ENCODE measurements around the gene VKORC1L1. TPM values are rescaled to one million over a fixed set of nuclear protein-coding genes. Genes with fewer than 3 reads are reported as not detected.
"Not testable (repeated sequence)": the region's sequence is repeated elsewhere in the genome, so short reads cannot be mapped to it uniquely, and the experiment has no call there.

The VKORC1L1 gene
- total RNA-seq, 1 experiment from 2014 or later, result 28.5 TPM

DNA sequence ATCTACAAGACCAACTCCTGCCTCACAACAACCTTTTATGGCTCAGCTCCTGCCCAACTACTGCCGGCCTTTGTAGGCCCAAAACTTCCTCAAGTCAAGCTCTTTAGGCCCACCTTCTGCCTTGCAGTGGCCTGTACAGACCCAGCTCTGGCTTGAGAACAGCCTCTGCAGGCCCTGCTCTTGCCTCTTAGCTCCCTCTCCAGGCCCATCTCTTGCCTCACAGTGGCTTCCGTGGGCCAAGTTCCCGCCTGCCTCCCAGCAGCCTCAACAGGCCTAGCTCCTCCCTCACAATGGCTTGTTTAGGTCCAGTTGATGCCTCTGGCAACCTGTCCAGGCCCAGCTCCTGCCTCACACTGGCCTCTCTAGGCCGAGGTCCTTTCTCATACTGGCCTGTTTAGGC is 32.4 kb upstream of the VKORC1L1 start:
- ATAC-seq (no peak), DNase-seq (ENCODE audit: low spot score) (no peak)
- no peaks in the 10 kb centered on the region; the same call in 1 of the 2 replicates for H3K36me3 Mint-ChIP-seq
- TF ChIP-seq RELA (CRISPR knock-in tag; IDR thresholded peaks at IDR 0.05; ENCODE audit: borderline replicate concordance) (no peak), RORB (CRISPR knock-in tag; IDR thresholded peaks at IDR 0.05) (no peak), ZNF263 (CRISPR knock-in tag; IDR thresholded peaks at IDR 0.05; ENCODE audit: low read depth) (no peak), CBFB (CRISPR knock-in tag; IDR thresholded peaks at IDR 0.05; ENCODE audit: low read depth) (no peak), ATF1 (CRISPR knock-in tag; IDR thresholded peaks at IDR 0.05) (no peak), NFE2L1 (CRISPR knock-in tag; IDR thresholded peaks at IDR 0.05) (no peak), NR3C1 (CRISPR knock-in tag; conservative IDR thresholded peaks at IDR 0.05; ENCODE audit: low read depth) (no peak), ELF4 (CRISPR knock-in tag; IDR thresholded peaks at IDR 0.05; ENCODE audit: low read depth) (no peak), SP1 (CRISPR knock-in tag; conservative IDR thresholded peaks at IDR 0.05) (no peak), PRRX2 (CRISPR knock-in tag; IDR thresholded peaks at IDR 0.05) (no peak), FOXJ3 (CRISPR knock-in tag; IDR thresholded peaks at IDR 0.05; ENCODE audit: borderline replicate concordance) (no peak)
- TF ChIP-seq, protein P1, sequence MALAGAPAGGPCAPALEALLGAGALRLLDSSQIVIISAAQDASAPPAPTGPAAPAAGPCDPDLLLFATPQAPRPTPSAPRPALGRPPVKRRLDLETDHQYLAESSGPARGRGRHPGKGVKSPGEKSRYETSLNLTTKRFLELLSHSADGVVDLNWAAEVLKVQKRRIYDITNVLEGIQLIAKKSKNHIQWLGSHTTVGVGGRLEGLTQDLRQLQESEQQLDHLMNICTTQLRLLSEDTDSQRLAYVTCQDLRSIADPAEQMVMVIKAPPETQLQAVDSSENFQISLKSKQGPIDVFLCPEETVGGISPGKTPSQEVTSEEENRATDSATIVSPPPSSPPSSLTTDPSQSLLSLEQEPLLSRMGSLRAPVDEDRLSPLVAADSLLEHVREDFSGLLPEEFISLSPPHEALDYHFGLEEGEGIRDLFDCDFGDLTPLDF (CRISPR knock-in tag; IDR thresholded peaks at IDR 0.05), result no peak
- TF ChIP-seq, protein P2, sequence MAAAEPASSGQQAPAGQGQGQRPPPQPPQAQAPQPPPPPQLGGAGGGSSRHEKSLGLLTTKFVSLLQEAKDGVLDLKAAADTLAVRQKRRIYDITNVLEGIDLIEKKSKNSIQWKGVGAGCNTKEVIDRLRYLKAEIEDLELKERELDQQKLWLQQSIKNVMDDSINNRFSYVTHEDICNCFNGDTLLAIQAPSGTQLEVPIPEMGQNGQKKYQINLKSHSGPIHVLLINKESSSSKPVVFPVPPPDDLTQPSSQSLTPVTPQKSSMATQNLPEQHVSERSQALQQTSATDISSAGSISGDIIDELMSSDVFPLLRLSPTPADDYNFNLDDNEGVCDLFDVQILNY (CRISPR knock-in tag; IDR thresholded peaks at IDR 0.05), result no peak
- TF ChIP-seq, protein P3, sequence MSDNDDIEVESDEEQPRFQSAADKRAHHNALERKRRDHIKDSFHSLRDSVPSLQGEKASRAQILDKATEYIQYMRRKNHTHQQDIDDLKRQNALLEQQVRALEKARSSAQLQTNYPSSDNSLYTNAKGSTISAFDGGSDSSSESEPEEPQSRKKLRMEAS (CRISPR knock-in tag; IDR thresholded peaks at IDR 0.05), result no peak
- 0 out of 2 replicates have a peak overlapping the region, but pooled peaks have one; percentile 54 for H3K27ac Mint-ChIP-seq
- ChIA-PET CTCF (interaction anchor here (0.8 kb wide), 1 partner anchor 24 kb away, joined by 3 read pairs; no protein-coding TSS in a partner anchor), POLR2A (no interaction called here)
- H3K27me3 Mint-ChIP-seq (ENCODE audit: low read depth), result no peaks in the 10 kb centered on the region
- 0 out of 2 replicates have a peak, but pooled peaks cover 4% of the 10 kb centered on the region for H3K4me1 Mint-ChIP-seq
- H3K4me3 Mint-ChIP-seq, result no peak overlapping the region
- H3K9me3 Mint-ChIP-seq, result no peaks in the 10 kb centered on the region

DNA sequence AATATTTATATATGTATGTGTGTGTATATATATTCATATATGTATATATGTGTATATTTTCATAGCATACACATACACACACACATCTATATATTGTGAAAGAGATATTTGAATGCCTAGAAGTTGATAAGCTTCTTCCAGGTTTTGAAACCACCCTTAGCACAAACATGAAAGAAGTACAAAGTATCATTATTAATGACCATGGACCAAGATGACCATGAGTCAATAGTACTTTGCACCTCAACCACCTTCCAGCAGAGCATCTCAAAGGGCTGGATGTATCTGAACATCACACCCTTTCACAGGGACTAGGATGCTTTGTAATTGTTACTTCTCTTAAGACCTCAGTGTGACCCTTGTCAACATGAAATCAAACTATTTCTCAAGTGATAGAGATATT is 29.3 kb upstream of the VKORC1L1 start:
- CTCF ChIA-PET; H3K9me3 Mint-ChIP-seq; H3K27me3 Mint-ChIP-seq (ENCODE audit: low read depth); DNase-seq (ENCODE audit: low spot score); H3K4me1 Mint-ChIP-seq; ATAC-seq; H3K36me3 Mint-ChIP-seq; POLR2A ChIA-PET; H3K4me3 Mint-ChIP-seq; H3K27ac Mint-ChIP-seq: not testable (repeated sequence)

DNA sequence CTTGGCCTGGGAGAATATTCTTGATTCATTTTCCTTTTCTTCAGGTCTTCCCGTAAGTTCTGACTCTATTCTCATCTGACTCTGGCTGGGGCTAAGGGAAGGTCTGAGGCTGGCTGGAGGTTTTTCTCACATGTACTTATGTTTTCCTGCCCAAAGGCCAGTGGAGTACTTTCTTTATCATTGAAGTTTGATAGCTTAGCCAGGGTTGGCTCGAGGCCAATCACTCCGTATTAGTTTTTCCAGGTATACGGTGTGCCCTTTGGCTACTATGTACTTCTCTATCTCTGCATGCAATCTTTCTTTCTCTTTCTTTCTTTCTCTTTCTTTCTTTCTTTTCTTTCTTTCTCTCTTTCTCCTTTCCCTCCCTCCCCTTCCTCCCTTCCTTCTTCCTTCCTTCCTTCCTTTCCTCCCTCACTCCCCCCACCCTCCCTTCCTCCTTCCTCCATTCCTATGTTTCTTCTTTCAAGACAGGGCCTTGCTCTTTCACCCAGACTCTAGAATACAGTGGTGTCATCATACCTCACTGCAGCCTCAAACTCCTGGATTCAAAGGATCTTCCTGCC is 26.8 kb upstream of the VKORC1L1 start:
- POLR2A ChIA-PET, result no interaction called here
- no peak overlapping the region for H3K4me3 Mint-ChIP-seq
- CTCF ChIA-PET, result no interaction called here
- no peaks in the 10 kb centered on the region for H3K4me1 Mint-ChIP-seq
- no peaks in the 10 kb centered on the region for H3K27me3 Mint-ChIP-seq (ENCODE audit: low read depth)
- H3K27ac Mint-ChIP-seq, result no peak overlapping the region
- no peak for ATAC-seq
- no peaks in the 10 kb centered on the region for H3K36me3 Mint-ChIP-seq
- DNase-seq (ENCODE audit: low spot score), result no peak
- TF ChIP-seq, protein P4, sequence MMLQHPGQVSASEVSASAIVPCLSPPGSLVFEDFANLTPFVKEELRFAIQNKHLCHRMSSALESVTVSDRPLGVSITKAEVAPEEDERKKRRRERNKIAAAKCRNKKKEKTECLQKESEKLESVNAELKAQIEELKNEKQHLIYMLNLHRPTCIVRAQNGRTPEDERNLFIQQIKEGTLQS (CRISPR knock-in tag; conservative IDR thresholded peaks at IDR 0.05), result no peak
- TF ChIP-seq, protein P5, sequence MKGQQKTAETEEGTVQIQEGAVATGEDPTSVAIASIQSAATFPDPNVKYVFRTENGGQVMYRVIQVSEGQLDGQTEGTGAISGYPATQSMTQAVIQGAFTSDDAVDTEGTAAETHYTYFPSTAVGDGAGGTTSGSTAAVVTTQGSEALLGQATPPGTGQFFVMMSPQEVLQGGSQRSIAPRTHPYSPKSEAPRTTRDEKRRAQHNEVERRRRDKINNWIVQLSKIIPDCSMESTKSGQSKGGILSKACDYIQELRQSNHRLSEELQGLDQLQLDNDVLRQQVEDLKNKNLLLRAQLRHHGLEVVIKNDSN (CRISPR knock-in tag; IDR thresholded peaks at IDR 0.05), result no peak
- TF ChIP-seq, protein P1 (CRISPR knock-in tag; IDR thresholded peaks at IDR 0.05), result no peak
- TF ChIP-seq ZBTB21 (CRISPR knock-in tag; IDR thresholded peaks at IDR 0.05; ENCODE audit: borderline replicate concordance), result no peak
- H3K9me3 Mint-ChIP-seq, result peaks cover 9% of the 10 kb centered on the region

DNA sequence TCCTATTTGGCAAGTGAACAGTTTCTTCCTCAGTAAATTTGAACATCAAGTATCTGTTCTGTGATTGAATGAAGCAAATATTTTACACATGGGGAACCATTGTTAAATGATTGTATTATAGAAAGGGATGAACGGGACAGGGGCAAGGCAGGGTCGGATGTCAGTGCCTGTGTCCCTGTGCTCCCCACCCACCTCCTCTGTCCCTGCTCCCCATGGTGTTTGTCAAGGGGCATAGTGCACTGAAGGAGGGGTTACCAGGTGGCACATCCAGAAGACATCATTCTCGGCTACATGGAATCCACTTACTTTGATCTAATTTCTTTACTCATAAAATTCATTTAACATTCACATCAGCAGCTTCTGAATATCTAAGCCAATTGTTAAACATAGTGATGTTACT is 19.4 kb upstream of the VKORC1L1 start:
- H3K9me3 Mint-ChIP-seq; POLR2A ChIA-PET; CTCF ChIA-PET; H3K27me3 Mint-ChIP-seq (ENCODE audit: low read depth); ATAC-seq; H3K27ac Mint-ChIP-seq; H3K36me3 Mint-ChIP-seq; DNase-seq (ENCODE audit: low spot score); H3K4me1 Mint-ChIP-seq; H3K4me3 Mint-ChIP-seq: not testable (repeated sequence)

DNA sequence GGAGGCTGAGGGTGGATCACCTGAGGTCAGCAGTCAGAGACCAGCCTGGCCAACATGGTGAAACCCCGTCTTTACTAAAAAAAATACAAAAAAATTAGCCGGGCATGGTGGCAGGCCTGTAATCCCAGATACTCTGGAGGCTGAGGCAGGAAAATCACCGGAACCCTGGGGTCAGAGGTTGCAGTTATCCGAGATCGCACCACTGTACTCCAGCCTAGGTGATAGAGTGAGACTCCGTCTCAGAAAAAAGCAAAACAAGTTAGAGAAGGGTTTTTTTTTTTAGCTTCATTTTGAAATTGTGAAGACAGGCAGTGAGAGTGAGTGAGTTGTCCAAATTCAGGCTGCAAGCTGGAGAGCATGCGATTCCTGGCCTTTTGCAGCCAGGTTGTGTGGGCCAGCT is 19.0 kb upstream of the VKORC1L1 start:
- POLR2A ChIA-PET, CTCF ChIA-PET: not testable (repeated sequence)

DNA sequence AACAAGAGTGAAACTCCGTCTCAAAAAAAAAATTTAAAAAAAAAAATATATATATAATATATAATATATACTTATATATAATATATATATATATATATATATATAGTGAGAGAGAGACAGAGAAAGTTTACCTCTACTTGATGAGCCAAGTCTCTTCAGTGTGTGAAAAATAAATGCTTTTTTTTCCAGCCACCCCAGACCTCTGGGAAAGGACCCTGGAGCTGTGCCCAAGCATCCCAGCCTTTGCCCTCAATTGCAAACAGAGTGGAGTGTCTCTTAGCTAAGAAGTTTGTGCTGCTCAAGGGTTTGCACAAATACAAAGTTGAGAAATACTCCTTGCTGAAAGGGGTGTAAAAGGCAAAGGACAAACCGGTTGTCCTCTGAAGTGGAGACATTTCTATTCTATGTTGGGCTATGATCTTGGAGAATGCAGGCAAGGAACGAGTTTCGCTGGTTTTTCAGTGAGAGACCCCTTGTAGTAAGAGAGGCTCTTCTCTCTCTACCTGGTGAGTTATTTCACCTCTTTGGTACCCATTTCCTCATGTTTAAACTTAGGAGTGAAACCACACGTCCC is 15.5 kb upstream of the VKORC1L1 start:
- CTCF ChIA-PET, result interaction anchor here (1.3 kb wide), 1 partner anchor 19 kb away, joined by 3 read pairs; no protein-coding TSS in a partner anchor
- H3K27me3 Mint-ChIP-seq (ENCODE audit: low read depth); H3K4me3 Mint-ChIP-seq; ATAC-seq; POLR2A ChIA-PET; H3K9me3 Mint-ChIP-seq; H3K36me3 Mint-ChIP-seq; H3K4me1 Mint-ChIP-seq; H3K27ac Mint-ChIP-seq; DNase-seq (ENCODE audit: low spot score): not testable (repeated sequence)

More for the DNA sequence above, 19.0 kb upstream of the VKORC1L1 start:
- H3K9me3 Mint-ChIP-seq; H3K27ac Mint-ChIP-seq; DNase-seq (ENCODE audit: low spot score); H3K4me3 Mint-ChIP-seq; H3K36me3 Mint-ChIP-seq; H3K27me3 Mint-ChIP-seq (ENCODE audit: low read depth); ATAC-seq; H3K4me1 Mint-ChIP-seq: not testable (repeated sequence)

Data from WTC11 (cell line).